KOPT-K1 (cell line): ENCODE results near the gene PIGB.
"Not testable (repeated sequence)": the region's sequence is repeated elsewhere in the genome, so short reads cannot be mapped to it uniquely, and the experiment has no call there.

Source experiments
- H3K27ac ChIP-seq: fragments of 200-600 bp; sonication (generic); 2 replicates; pipeline ENCODE4 v1.5.1; 2016; ENCODE audit warnings: antibody characterized with exemption, mild to moderate bottlenecking, low read depth, low read length; ENCODE audit not compliant: poor library complexity, severe bottlenecking
- H3K36me3 ChIP-seq: fragments of 200-600 bp; sonication (generic); 2 replicates; pipeline ENCODE4 v1.5.1; 2017; ENCODE audit warnings: antibody characterized with exemption, mild to moderate bottlenecking, low read length, moderate library complexity; ENCODE audit not compliant: insufficient read depth
- H3K9me3 ChIP-seq: fragments of 200-600 bp; sonication (generic); 2 replicates; pipeline ENCODE4 v1.5.1; 2017; ENCODE audit warnings: antibody characterized with exemption, low read length, mild to moderate bottlenecking; ENCODE audit not compliant: insufficient read depth, poor library complexity, severe bottlenecking

PIGB gene

DNA sequence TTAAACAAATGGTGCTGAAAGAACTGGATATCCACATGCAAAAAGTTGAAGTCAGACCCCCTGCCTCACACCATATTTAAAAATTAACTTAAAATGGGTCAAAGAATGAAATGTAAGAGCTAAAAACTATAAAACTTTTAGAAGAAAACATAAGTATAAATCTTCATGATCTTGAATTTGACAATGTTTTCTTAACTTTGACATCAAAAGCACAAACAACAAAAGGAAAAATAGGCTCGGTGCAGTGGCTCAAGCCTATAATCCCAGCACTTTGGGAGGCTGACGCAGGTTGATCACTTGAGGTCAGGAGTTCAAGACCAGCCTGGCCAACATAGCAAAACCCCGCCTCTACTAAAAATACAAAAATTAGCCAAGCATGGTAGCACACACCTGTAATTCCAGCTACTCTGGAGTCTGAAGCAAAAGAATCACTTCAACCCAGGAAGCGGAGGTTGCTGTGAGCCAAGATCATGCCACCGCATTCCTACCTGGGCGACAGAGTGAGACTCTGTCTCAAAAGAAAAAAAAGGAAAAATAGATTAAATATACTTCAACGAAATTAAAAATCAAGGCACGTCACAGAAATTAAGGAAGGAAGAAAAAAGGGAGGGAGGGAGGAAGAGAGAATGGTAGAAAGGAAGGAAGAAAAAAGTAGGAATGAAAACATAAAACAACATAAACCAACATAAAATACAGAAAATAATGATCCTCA lies 30.9 kb upstream of the PIGB start:
- Histone ChIP-seq H3K36me3 (no peaks in the 10 kb centered on the region), H3K27ac (peak overlapping the region; percentile 65), H3K9me3 (no peaks in the 10 kb centered on the region)

DNA sequence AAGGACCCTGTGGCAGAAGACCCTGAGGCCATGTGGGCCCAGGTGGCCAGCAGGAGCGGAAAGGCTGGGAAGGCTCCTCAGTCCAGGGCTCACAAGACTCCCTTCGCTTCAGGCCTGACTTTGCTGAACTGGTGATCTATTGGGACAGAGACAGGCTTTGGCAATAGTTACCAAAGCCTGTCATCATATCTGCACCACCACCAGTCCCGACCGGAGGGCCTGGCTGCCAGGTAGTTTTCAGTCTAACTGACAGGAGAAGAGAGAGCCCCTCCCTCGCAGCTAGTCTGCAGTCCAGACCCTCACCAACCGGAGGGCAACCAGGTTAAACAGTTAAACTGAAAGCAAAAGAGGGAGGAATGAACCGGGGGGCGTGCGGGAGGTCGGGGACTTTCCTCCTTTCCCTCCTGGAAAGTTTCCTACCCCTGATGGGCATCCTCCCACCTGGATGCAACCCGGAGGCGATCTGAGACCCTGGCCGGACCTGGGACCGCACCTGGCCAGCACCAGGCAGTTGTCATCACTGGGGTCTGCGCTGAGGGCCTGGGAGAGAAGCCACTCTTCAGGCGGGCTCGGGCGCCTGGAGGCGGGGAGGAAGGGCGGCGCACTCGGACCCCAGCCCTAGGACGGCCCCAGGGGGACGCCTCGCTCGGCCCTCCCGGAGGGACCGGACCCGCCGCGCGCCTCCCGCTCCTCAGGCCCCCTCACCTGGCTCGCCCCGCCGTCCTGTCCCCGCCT lies 29.8 kb upstream of the PIGB start:
- Histone ChIP-seq H3K27ac (peak overlapping the region; percentile 65), H3K36me3 (no peaks in the 10 kb centered on the region), H3K9me3 (no peaks in the 10 kb centered on the region)

DNA sequence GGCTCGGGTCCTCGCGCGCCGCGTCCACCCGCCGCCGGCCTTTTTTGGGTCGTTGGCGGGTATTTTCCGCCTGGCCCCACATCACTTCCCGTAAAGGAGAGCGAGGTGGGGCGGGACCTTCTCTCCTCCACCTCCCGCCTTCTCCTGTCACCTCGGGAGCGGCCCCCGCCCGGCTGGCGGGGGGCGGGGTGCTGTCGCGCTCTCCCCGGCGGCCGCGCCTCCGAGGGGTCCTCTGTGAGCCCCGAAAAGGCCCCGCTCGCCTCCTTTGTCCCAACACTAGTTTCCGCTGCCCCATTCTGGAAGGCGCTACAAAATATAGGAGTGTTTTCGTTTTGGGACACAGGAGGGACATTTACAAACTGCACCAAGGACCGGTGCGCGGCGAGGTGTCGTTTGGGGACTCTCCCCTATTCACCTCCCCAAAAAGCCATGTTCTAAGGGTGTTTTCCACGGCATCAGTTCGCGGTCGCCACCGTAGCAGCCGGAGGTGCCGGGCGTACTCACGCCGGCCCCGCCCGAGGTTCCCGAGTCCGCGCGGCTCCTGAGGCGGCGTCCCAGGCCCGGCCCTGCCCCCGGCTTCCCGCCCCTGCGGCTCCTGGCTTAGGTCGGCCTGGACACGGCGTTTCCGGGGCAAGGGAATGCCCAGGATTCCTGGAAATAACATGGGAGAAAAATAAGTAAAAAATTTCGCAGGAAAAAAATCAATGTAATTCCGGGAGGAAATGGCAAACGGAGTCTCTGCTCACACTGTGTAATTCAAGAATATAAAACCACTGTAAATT lies 29.1 kb upstream of the PIGB start, which contains the start of gene RAB27A:
Gene RAB27A (minus strand): TSS at position 68 of the 782 bp plus-strand sequence. CDS start 54,879 bp downstream, outside the sequence.
- Histone ChIP-seq H3K36me3 (no peaks in the 10 kb centered on the region), H3K27ac (peak within 1 kb of the TSS; percentile 65), H3K9me3 (no peaks in the 10 kb centered on the region)

DNA sequence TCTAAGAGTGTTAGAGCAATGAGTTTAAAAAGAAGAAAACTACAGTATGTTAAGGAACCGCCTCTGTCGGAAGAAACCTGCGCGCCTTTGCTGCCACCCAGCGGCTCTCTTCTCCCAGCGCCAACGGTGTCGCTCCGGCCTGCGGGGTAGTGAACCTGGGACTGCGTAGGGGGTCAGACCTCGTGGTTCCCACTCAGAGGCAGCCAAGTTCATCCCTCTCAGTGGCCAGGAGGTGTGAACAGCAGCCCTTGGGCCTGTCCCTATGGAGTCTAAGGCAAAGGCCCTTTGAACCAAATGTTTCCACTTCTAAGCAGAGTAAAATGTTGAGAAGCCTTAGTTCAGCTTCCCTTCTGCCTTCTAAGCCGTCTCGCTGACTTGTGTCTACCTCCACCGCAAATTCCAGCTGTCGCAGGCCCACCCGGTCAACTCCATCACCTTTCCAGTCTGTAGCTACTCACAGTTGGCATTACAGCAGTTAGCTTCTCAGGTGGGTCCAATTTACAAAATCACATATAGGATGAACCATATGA lies 28.4 kb upstream of the PIGB start:
- Histone ChIP-seq H3K27ac (peak overlapping the region; percentile 65), H3K9me3 (no peaks in the 10 kb centered on the region), H3K36me3 (no peaks in the 10 kb centered on the region)

DNA sequence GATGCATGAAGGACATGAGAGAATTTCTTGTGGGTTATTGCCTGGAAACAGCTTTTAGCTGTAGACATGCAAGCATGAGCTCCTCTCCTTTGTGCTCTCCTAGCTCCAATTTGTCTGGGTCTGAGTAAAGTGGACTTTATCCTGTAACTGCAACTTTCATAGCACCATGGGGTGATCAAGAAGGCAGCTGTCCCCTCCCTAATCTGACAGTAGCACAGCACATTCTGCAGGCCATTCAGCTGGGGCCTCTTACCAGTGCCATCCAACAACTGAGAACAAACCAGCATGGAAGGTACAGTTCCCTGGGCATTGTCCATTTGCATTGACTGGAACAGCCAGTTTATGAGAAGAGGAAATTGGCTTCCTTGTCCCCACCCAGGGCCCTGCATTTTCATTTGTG lies 21.7 kb upstream of the PIGB start:
- H3K9me3 ChIP-seq = no peaks in the 10 kb centered on the region
- no peaks in the 10 kb centered on the region for H3K36me3 ChIP-seq
- H3K27ac ChIP-seq = no peak overlapping the region

DNA sequence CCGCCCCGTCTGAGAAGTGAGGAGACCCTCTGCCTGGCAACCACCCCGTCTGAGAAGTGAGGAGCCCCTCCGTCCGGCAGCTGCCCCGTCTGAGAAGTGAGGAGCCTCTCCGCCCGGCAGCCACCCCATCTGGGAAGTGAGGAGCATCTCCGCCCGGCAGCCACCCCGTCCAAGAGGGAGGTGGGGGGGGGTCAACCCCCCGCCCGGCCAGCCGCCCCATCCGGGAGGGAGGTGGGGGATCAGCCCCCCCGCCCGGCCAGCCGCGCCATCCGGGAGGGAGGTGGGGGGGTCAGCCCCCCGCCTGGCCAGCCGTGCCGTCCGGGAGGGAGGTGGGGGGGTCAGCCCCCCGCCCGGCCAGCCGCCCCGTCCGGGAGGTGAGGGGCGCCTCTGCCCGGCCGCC lies 16.2 kb upstream of the PIGB start:
- H3K9me3 ChIP-seq, H3K27ac ChIP-seq, H3K36me3 ChIP-seq: not testable (repeated sequence)

DNA sequence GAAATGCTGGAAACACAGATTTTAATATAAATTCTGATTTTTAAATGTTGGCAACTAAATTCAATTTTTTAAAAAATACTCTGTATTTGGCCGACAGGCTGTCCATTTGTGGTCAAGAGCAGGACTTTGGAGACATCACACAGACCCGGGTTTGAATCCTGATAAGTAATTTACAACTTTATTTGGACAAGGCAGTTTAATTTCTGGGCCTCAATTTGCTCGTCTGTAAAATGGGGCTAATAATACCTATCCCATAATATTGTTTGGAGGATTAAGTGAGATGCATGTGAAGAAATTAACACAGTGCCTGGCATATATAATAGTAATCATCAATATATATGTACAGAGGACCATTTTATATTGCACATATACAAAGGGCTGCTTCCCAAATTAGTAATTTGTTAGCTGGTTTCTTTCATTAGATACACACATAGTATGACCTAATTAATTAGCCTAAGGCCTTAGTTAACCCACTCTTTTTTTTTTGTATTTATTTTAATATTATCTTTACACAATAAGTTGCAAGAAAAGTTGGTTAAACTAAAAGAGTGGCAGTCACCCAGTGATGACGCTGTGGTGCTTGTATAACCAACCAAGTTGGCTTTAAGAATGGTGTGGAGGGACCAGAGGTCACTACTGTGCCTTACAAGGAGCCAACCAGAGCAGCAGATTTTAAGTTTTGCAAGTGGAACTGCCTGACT lies 665 bp downstream of the PIGB start:
- peak overlapping the region; percentile 97 for H3K27ac ChIP-seq
- peaks cover 2% of the 10 kb centered on the region; the same call in 1 of the 2 replicates for H3K36me3 ChIP-seq
- no peaks in the 10 kb centered on the region for H3K9me3 ChIP-seq

DNA sequence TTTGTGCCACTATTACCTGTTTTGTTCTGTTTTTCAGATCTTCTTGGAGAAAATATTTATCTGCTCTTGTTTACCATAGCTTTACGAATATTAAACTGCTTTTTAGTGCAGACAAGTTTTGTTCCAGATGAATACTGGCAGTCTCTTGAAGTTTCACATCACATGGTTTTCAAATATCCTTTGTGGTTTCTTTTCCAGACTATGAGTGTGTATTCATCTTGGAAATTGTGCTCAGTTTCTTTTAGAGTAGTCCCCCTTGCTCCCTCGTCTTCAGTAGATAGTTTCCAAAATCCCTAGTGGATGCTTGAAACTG lies 1.2 kb downstream of the PIGB start:
- Histone ChIP-seq H3K36me3 (peaks cover 5% of the 10 kb centered on the region; the same call in 1 of the 2 replicates), H3K9me3 (no peaks in the 10 kb centered on the region), H3K27ac (peak overlapping the region; percentile 97)

DNA sequence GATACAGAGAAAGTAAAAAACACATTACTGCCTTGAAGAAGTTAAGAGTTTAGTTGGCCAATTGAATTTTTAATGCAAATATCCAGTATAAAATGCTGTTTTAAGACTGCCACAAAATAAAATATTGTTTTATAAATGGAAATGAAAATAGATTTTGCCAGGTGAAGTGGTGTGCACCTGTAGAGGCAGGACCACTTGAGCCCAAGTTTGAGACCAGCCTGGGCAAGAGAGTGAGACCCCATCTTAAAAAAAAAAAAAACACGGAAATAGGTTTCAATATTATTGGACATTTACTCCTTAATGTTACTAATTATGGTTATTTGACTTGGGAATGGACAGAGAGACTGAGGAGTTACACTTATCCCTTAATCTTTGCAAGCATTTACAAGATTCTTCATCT lies 1.9 kb downstream of the PIGB start:
- Histone ChIP-seq H3K27ac (no peak overlapping the region), H3K9me3 (no peaks in the 10 kb centered on the region)

DNA sequence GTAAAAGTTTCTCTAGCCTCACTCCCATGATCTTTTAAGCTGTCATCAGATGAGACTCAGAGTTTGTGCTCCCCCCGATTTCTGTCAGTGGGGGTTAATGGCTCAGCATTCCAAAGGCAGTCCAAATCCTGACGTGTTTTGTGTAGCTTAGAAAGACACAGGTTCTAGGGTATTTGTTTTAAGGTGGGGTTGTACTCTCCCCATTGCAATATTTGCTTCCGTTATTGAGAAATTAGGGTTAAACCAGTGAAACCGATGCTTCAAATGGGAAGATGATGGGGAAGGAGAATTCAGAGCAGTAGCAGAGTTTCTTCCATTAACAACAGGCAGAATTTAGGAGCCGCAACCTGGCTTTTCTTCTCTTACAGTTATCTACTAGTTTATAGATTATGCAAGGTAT lies 3.4 kb downstream of the PIGB start:
- Histone ChIP-seq H3K27ac (no peak overlapping the region), H3K36me3 (peaks cover 8% of the 10 kb centered on the region; the same call in 1 of the 2 replicates), H3K9me3 (no peaks in the 10 kb centered on the region)

More for the DNA sequence above, 1.9 kb downstream of the PIGB start:
- peaks cover 5% of the 10 kb centered on the region; the same call in 1 of the 2 replicates for H3K36me3 ChIP-seq

DNA sequence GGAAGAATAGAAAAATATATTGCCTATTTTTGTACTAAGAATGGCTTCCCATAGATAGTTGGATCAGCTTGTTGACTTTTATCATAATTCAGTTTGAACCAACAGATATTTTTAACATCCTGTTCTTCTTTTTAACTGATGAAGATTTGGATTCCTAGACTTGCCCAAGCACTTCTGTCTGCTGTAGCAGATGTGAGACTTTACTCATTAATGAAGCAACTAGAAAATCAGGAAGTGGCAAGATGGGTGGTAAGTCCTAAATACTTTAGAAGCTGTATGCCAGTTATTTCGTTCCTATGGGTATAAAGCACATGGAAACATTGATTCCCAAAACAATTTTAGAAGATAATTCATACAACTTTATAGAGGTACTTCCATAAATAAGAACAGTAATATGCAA lies 8.4 kb downstream of the PIGB start:
- H3K36me3 ChIP-seq = peaks cover 49% of the 10 kb centered on the region
- no peaks in the 10 kb centered on the region for H3K9me3 ChIP-seq
- no peak overlapping the region for H3K27ac ChIP-seq

DNA sequence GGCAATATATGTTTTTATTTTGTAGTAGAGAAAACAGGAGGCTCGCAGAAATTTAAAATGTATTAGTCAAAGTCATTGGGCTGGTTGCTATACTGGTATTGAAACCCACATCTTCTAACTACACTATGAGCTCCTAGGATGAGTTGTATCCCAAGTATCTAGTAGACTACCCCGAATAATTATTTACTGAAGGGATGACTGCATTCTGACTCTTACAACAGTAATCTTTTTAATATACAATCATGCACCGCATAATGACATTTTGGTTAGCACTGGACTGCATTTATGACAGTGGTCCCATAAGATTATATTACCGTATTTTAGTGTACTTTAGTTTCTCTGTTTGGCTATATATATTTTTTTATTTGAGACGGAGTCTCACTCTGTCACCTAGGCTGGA lies 15.3 kb downstream of the PIGB start:
- no peak overlapping the region for H3K27ac ChIP-seq
- no peaks in the 10 kb centered on the region for H3K9me3 ChIP-seq
- peaks cover 83% of the 10 kb centered on the region for H3K36me3 ChIP-seq

DNA sequence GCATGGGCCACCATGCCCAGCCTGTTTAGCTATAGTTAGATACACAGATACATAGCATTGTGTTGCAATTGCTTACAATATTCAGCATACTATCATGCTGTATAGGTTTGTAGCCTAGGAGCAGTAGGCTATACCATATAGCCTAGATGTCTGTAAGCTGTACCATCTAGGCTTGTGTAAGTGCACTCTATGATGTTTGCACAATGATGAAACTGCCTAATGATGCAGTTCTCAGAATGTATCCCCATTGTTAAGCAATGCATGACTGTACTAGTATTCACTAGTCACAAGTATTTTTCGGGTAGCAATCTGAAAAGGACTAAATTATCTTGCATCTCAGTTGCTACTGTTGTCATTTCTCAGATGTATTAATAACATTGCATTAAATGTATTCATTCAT lies 16.0 kb downstream of the PIGB start:
- H3K27ac ChIP-seq = no peak overlapping the region
- H3K36me3 ChIP-seq = peaks cover 83% of the 10 kb centered on the region
- no peaks in the 10 kb centered on the region for H3K9me3 ChIP-seq

DNA sequence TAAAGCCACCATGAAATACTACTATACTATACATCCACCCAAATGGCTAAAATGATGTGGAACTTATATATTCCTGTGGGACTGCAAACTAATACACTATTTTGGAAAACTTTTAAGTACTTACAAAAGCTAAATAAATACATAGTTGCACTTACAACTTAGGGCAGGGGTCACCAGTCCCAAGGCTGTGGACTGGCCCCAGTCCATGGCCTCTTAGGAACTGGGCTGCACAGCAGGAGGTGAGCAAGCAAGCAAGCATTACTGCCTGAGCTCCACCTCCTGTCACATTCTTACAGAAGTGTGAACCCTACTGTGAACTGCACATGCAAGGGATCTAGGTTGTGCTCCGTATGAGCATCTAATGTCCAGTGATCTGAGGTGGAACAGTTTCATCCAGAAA lies 18.1 kb downstream of the PIGB start:
- Histone ChIP-seq H3K36me3 (peaks cover 75% of the 10 kb centered on the region), H3K27ac (no peak overlapping the region), H3K9me3 (no peaks in the 10 kb centered on the region)
